HG03442 (cell line): ENCODE measurements around the gene PACC1.
"Not testable (repeated sequence)": the region's sequence is repeated elsewhere in the genome, so short reads cannot be mapped to it uniquely, and the experiment has no call there.

Experiments
- ATAC-seq: cut with Tn5 transposase; IDR thresholded peaks from one replicate; pipeline ENCODE4 v1.9.1; 2021; ENCODE audit warnings: mild to moderate bottlenecking, moderate library complexity; ENCODE audit not compliant: unreplicated experiment

Gene PACC1

GRCh38 chr1:212397171-212397570 is 17.5 kb downstream of the PACC1 start:
- ATAC-seq: no peak

- ATAC-seq: no peak
These were observed 18.0 kb downstream of the PACC1 start for GRCh38 chr1:212396638-212397037.

GRCh38 chr1:212395678-212396437 is 18.8 kb downstream of the PACC1 start:
- not testable (repeated sequence) for ATAC-seq

GRCh38 chr1:212388985-212389716 is 25.5 kb downstream of the PACC1 start:
- ATAC-seq: no peak

GRCh38 chr1:212386029-212386428 is 28.7 kb downstream of the PACC1 start:
- no peak for ATAC-seq

- ATAC-seq: no peak
These were observed 33.2 kb downstream of the PACC1 start for GRCh38 chr1:212381397-212382035.

- ATAC-seq: no peak
These were observed 35.3 kb downstream of the PACC1 start for GRCh38 chr1:212379366-212379765.

- ATAC-seq: no peak
These were observed 37.0 kb downstream of the PACC1 start for GRCh38 chr1:212377644-212378043.

GRCh38 chr1:212375986-212376385 is 38.7 kb downstream of the PACC1 start:
- no peak for ATAC-seq

GRCh38 chr1:212368073-212368484 is 46.6 kb downstream of the PACC1 start:
- peak; percentile 83 for ATAC-seq

GRCh38 chr1:212367474-212368072 is 47.1 kb downstream of the PACC1 start:
- ATAC-seq: no peak

GRCh38 chr1:212366901-212367300 is 47.8 kb downstream of the PACC1 start:
- no peak for ATAC-seq

GRCh38 chr1:212364985-212365384 is 49.7 kb downstream of the PACC1 start:
- ATAC-seq: no peak

- ATAC-seq: no peak
These were observed 54.7 kb downstream of the PACC1 start for GRCh38 chr1:212359794-212360479.

- ATAC-seq: no peak
These were observed 59.3 kb downstream of the PACC1 start for GRCh38 chr1:212355230-212355969.

- no peak for ATAC-seq
These were observed 60.2 kb downstream of the PACC1 start for GRCh38 chr1:212354464-212354863.

- ATAC-seq: no peak
These were observed 61.5 kb downstream of the PACC1 start for GRCh38 chr1:212353181-212353580.

GRCh38 chr1:212351588-212352362 is 62.9 kb downstream of the PACC1 start:
- ATAC-seq: no peak

GRCh38 chr1:212346601-212347000 is 68.1 kb downstream of the PACC1 start:
- no peak for ATAC-seq
